Large intestine (tissue), 3 donors: ENCODE measurements around the gene SH3RF3. TPM values are rescaled to one million over a fixed set of nuclear protein-coding genes. Genes with fewer than 3 reads are reported as not detected.
"Not testable (repeated sequence)": the region's sequence is repeated elsewhere in the genome, so short reads cannot be mapped to it uniquely, and the experiment has no call there.

ENCODE experiments used
- DNase-seq, 2 donors: peaks; one replicate each; pipeline versions ENCODE4 v3.0.0 to v3.0.0-alpha.2; 2013
- H3K27ac ChIP-seq: one replicate; pipeline ENCODE4 v1.5.1; 2013; ENCODE audit warnings: low read length
- H3K27me3 ChIP-seq: 2 replicates; pipeline ENCODE4 v1.6.1; 2013; ENCODE audit warnings: low read length; ENCODE audit not compliant: control insufficient read depth, insufficient read depth
- H3K36me3 ChIP-seq: 2 replicates; pipeline ENCODE4 v1.6.1; 2013; ENCODE audit warnings: low read length; ENCODE audit not compliant: control insufficient read depth, insufficient read depth
- H3K4me1 ChIP-seq: one replicate; pipeline ENCODE4 v1.6.1; 2013; ENCODE audit warnings: low read length; ENCODE audit not compliant: control insufficient read depth, insufficient read depth
- H3K4me3 ChIP-seq: one replicate; pipeline ENCODE4 v1.5.1; 2013; ENCODE audit warnings: low read length
- H3K9me3 ChIP-seq: one replicate; pipeline ENCODE4 v1.6.1; 2013; ENCODE audit warnings: mild to moderate bottlenecking, low read depth, low read length, moderate library complexity; ENCODE audit not compliant: control insufficient read depth
- WGBS: methylation state at CpG from one replicate; pipeline ENCODE4 v1.1.5; 2013; ENCODE audit warnings: low lambda C conversion rate; ENCODE audit not compliant: insufficient coverage; 5-methylcytosine and 5-hydroxymethylcytosine counted together
- polyA plus RNA-seq: library from polyadenylated mRNA; unstranded; fragments of 120-200 nt; gene quantifications from one replicate; pipeline ENCODE4 v1.2.1, GENCODE V29; 2013

SH3RF3 gene
- polyA plus RNA-seq, 1 donor = 3.0 TPM

- H3K27ac ChIP-seq, H3K4me1 ChIP-seq, H3K36me3 ChIP-seq, DNase-seq, H3K27me3 ChIP-seq, H3K4me3 ChIP-seq, H3K9me3 ChIP-seq: not testable (repeated sequence)
- WGBS = no CpG with 5 or more reads among the region's 9 CpGs
These were observed 11.8 kb upstream of the SH3RF3 start for GRCh38 chr2:109117181-109117580.

GRCh38 chr2:109117780-109118179 lies 11.2 kb upstream of the SH3RF3 start:
- Histone ChIP-seq H3K4me3 (no peak overlapping the region), H3K27me3 (peaks cover 11% of the 10 kb centered on the region), H3K36me3 (no peaks in the 10 kb centered on the region), H3K27ac (no peak overlapping the region), H3K9me3 (no peaks in the 10 kb centered on the region), H3K4me1 (no peaks in the 10 kb centered on the region)
- 100% methylated on average over 1 of the region's 4 CpGs for whole genome bisulfite sequencing
- DNase-seq = no peak

GRCh38 chr2:109118321-109118720 lies 10.7 kb upstream of the SH3RF3 start:
- H3K9me3 ChIP-seq = no peaks in the 10 kb centered on the region
- no peak overlapping the region for H3K27ac ChIP-seq
- no peaks in the 10 kb centered on the region for H3K36me3 ChIP-seq
- WGBS = no CpG with 5 or more reads among the region's 9 CpGs
- no peak for DNase-seq
- no peak overlapping the region for H3K4me3 ChIP-seq
- H3K27me3 ChIP-seq = peaks cover 11% of the 10 kb centered on the region
- no peaks in the 10 kb centered on the region for H3K4me1 ChIP-seq

GRCh38 chr2:109120166-109120565 lies 8.8 kb upstream of the SH3RF3 start:
- Histone ChIP-seq H3K9me3 (no peaks in the 10 kb centered on the region), H3K27me3 (peaks cover 16% of the 10 kb centered on the region), H3K27ac (no peak overlapping the region), H3K4me1 (no peaks in the 10 kb centered on the region), H3K4me3 (no peak overlapping the region), H3K36me3 (no peaks in the 10 kb centered on the region)
- DNase-seq = no peak
- no CpG with 5 or more reads among the region's 3 CpGs for WGBS

GRCh38 chr2:109120686-109121085 lies 8.3 kb upstream of the SH3RF3 start:
- H3K4me1 ChIP-seq, H3K36me3 ChIP-seq, H3K4me3 ChIP-seq, H3K9me3 ChIP-seq, DNase-seq, H3K27ac ChIP-seq: not testable (repeated sequence)
- H3K27me3 ChIP-seq = peaks cover 18% of the 10 kb centered on the region
- WGBS = no CpG with 5 or more reads among the region's 10 CpGs

- no CpG with 5 or more reads among the region's 4 CpGs for WGBS
- no peaks in the 10 kb centered on the region for H3K36me3 ChIP-seq
- no peak for DNase-seq
- no peak overlapping the region for H3K4me3 ChIP-seq
- peaks cover 2% of the 10 kb centered on the region for H3K9me3 ChIP-seq
- H3K27ac ChIP-seq = no peak overlapping the region
- peaks cover 45% of the 10 kb centered on the region for H3K27me3 ChIP-seq
- H3K4me1 ChIP-seq = peaks cover 3% of the 10 kb centered on the region
These were observed 5.3 kb upstream of the SH3RF3 start for GRCh38 chr2:109123586-109124201.

GRCh38 chr2:109124982-109125592 lies 3.9 kb upstream of the SH3RF3 start:
- Histone ChIP-seq H3K36me3 (no peaks in the 10 kb centered on the region), H3K27me3 (peaks cover 53% of the 10 kb centered on the region)
- DNase-seq = no peak

GRCh38 chr2:109125593-109126500 lies 3.2 kb upstream of the SH3RF3 start:
- Histone ChIP-seq H3K4me3 (no peak overlapping the region), H3K27ac (no peak overlapping the region), H3K9me3 (peaks cover 4% of the 10 kb centered on the region), H3K36me3 (no peaks in the 10 kb centered on the region), H3K27me3 (peaks cover 59% of the 10 kb centered on the region), H3K4me1 (peaks cover 3% of the 10 kb centered on the region)
- WGBS = 83% methylated on average over 1 of the region's 12 CpGs
- no peak for DNase-seq

More at GRCh38 chr2:109124982-109125592, 3.9 kb upstream of the SH3RF3 start:
- no peak overlapping the region for H3K27ac ChIP-seq
- 89% methylated on average over 5 of the region's 10 CpGs for WGBS
- H3K4me1 ChIP-seq = peaks cover 3% of the 10 kb centered on the region
- no peak overlapping the region for H3K4me3 ChIP-seq
- H3K9me3 ChIP-seq = peaks cover 4% of the 10 kb centered on the region

GRCh38 chr2:109126501-109126860 lies 2.5 kb upstream of the SH3RF3 start:
- Histone ChIP-seq H3K4me3 (no peak overlapping the region), H3K36me3 (no peaks in the 10 kb centered on the region), H3K27me3 (peaks cover 63% of the 10 kb centered on the region), H3K27ac (no peak overlapping the region), H3K4me1 (peaks cover 3% of the 10 kb centered on the region), H3K9me3 (peaks cover 4% of the 10 kb centered on the region)
- DNase-seq = no peak
- WGBS = 60% methylated on average over 1 of the region's 5 CpGs

- H3K27me3 ChIP-seq = peaks cover 63% of the 10 kb centered on the region
- H3K36me3 ChIP-seq = no peaks in the 10 kb centered on the region
- H3K4me1 ChIP-seq = peaks cover 3% of the 10 kb centered on the region
- H3K9me3 ChIP-seq = peaks cover 4% of the 10 kb centered on the region
- 65% methylated on average over 6 of the region's 10 CpGs for WGBS
- DNase-seq = no peak
- no peak overlapping the region for H3K27ac ChIP-seq
- no peak overlapping the region for H3K4me3 ChIP-seq
These were observed 1.4 kb upstream of the SH3RF3 start for GRCh38 chr2:109127556-109127955.
